Activated CD4-positive, CD25-positive, alpha-beta regulatory T cell (primary cell): Measurements from ENCODE around the gene NDC80.
A peak's percentile ranks its signal among the peaks of the same experiment; 100 is the strongest.
"Not testable (repeated sequence)": the region's sequence is repeated elsewhere in the genome, so short reads cannot be mapped to it uniquely, and the experiment has no call there.

Source experiments
- DNase-seq, 4 experiments: peaks; one replicate each; lab custom pipeline; 2025; lab: John Stamatoyannopoulos, UW

NDC80 gene

GRCh38 chr18:2627821-2628276, 56.5 kb downstream of the NDC80 start:
- no peak for DNase-seq

- no peak for DNase-seq
Measured at GRCh38 chr18:2629003-2629402, 57.6 kb downstream of the NDC80 start.

- DNase-seq: no peak
Measured at GRCh38 chr18:2635586-2635985, 64.2 kb downstream of the NDC80 start.

- DNase-seq: no peak
Measured at GRCh38 chr18:2636126-2636631, 64.8 kb downstream of the NDC80 start.

- DNase-seq: no peak
Measured at GRCh38 chr18:2641638-2642037, 70.3 kb downstream of the NDC80 start.

DNA sequence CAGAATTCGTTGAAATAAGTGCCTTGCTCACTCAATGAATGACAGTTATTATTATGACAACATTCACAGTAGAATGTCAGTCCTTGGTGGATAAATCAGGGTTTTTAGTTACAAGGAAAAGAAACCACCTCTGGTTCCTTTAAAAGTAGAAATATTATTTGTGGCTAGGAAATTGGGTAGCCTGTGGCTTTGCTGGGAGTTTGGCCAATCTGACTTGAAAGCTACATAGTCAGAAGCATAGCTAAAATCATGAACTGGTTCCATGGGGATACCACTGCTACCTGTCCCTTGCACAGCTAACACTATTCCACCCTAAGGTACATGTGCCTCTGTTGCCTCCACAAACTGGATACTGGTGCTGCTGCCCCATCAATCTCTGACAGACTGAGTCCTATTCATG, 71.4 kb downstream of the NDC80 start:
- no peak for DNase-seq

GRCh38 chr18:2644535-2644934, 73.2 kb downstream of the NDC80 start:
- DNase-seq: no peak

DNA sequence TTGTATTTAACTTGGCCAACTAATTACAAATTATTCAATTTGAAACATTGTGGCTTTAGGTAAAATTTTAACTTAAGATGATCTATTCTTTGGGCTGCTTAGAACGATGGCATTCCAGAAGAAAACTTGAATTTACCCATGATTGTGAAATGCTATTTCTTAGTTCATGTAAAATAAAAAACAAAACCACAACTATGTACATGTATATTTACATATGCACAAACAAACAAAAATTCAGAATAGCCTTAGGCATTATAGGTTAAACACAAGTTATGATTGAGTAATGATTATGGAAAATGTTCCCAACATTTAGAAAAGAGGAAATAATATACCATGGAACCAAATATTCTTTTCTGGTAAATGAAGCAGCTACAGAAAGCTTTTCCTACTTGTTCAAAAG, 80.6 kb downstream of the NDC80 start:
- no peak for DNase-seq

- DNase-seq: no peak
Measured at GRCh38 chr18:2653467-2653866, 82.1 kb downstream of the NDC80 start.

GRCh38 chr18:2654169-2654927, 83.0 kb downstream of the NDC80 start:
- DNase-seq: no peak

GRCh38 chr18:2654928-2655177, 83.5 kb downstream of the NDC80 start:
- peak in 1 of 4 experiments; percentile 66 for DNase-seq

DNA sequence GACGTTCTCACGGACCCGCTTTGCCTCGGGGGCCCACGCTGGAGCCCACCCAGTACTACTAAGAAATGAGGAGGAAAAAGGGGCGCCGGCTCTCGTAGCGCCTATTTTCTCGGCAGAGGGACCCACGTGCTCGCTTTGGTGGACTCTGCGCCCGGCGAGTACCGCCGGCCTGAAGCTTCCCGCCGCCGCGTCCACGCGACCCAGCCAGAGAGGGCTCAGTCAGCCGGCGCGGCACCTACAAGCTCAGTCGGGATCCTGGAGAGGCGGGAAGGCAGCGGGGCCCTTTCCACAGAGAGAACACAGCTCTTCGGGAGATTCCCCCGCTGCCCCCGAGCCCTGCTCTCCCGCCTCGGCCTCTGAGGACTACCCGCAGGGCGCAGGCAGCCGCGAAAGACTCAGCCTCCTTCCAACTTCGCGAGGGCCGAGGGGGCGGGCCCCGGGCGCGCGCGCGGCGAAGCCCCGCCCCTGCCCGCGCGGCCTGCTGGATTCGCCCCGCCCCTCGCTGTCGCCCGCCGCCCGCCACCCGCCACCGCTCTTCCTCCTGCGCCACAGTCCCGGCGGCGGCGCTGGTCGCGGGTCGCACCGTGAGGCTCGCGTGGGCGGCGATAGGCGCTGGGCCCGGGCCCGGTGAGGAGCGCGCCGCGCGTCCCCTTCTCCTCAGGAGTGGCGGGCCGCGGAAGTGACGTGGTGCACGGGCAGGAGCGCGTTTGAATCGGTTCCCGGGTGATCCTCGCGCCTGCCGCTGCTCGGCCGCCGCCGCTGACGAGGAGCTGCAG, 84.0 kb downstream of the NDC80 start, which contains the start of gene SMCHD1:
TSS of gene SMCHD1 (plus strand) at position 549 of the 776 bp plus-strand sequence. CDS start 350 bp downstream, outside the sequence.
- DNase-seq: peak; percentile 79 to 84 (median 82)

DNA sequence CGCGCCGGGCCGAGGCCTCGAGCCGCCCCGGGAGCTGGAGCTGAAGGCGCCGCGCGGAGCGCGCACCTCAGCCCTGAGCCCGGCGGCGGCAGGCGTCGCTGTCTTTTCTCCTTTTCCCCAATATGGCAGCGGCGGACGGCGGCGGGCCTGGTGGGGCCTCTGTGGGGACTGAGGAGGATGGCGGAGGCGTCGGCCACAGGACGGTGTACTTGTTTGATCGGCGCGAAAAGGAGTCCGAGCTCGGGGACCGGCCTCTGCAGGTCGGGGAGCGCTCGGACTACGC, 84.5 kb downstream of the NDC80 start:
- peak; percentile 48 to 67 (median 62) for DNase-seq

- peak in 3 of 4 experiments; percentile 8 to 37 (median 14) for DNase-seq
Measured at GRCh38 chr18:2656237-2656980, 85.1 kb downstream of the NDC80 start.

DNA sequence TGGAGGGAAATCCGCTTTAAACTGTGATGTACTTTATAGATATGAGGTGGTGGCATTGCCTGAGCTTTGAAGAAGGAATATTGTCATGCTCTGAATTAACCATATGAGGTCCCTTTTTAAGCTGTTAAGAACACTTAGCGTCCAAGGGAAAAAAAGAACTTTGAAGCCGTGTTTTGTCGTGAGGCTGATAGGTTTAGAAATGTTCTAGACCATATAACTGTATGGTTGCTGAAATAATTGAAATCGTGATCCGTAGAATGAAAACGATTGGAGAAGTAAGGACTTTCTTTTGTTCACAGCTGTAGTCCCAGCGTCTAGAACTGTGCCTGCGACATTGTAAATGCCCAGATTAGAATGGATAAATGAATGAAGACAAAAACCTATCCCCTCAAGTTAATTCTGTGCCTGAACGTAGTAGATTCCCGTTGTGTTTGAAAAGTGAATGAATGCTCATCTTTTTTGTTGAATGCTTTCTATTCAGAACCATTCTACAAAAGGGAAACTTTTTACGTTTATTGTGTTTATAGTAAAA, 85.7 kb downstream of the NDC80 start:
- DNase-seq: no peak

GRCh38 chr18:2657788-2658458, 86.6 kb downstream of the NDC80 start:
- DNase-seq: no peak

DNA sequence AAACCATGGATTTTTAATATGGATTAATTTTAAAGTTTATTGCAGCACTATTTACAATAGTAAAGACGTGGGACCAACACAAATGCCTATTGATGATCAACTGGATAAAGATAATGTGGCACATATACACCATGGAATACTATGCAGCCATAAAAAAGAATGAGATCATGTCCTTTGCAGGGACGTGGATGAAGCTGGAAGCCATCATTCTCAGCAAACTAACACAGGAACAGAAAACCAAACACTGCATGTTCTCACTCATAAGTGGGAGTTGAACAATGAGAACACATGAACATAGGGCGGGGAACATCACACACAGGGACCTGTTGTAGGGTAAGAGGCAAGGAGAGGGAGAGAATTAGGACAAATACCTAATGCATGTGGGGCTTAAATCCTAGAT, 89.5 kb downstream of the NDC80 start:
- not testable (repeated sequence) for DNase-seq

DNA sequence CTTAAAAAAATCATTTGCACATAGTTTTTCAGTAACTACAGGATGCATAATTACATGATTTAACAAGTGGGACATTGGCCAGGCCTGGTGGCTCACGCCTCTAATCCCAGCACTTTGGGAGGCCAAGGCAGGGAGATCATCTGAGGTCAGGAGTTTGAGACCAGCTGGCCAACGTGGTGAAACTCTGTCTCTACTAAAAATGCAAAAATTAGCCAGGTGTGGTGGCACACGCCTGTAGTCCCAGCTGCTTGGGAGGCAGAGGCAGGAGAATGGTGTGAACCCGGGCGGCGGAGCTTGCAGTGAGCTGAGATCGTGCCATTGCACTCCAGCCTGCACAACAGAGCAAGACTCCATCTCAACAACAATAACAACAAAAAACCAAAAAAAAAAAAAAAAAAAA, 90.9 kb downstream of the NDC80 start:
- not testable (repeated sequence) for DNase-seq

GRCh38 chr18:2662990-2663389, 91.6 kb downstream of the NDC80 start:
- DNase-seq: no peak
